IPS-11a (cell line): ENCODE data around the gene PIWIL1.

Experiments
- H3K4me3 ChIP-seq: one replicate; pipeline ENCODE4 v1.5.1; 2013; ENCODE audit warnings: low read depth, low read length, control low read depth

PIWIL1 gene

DNA sequence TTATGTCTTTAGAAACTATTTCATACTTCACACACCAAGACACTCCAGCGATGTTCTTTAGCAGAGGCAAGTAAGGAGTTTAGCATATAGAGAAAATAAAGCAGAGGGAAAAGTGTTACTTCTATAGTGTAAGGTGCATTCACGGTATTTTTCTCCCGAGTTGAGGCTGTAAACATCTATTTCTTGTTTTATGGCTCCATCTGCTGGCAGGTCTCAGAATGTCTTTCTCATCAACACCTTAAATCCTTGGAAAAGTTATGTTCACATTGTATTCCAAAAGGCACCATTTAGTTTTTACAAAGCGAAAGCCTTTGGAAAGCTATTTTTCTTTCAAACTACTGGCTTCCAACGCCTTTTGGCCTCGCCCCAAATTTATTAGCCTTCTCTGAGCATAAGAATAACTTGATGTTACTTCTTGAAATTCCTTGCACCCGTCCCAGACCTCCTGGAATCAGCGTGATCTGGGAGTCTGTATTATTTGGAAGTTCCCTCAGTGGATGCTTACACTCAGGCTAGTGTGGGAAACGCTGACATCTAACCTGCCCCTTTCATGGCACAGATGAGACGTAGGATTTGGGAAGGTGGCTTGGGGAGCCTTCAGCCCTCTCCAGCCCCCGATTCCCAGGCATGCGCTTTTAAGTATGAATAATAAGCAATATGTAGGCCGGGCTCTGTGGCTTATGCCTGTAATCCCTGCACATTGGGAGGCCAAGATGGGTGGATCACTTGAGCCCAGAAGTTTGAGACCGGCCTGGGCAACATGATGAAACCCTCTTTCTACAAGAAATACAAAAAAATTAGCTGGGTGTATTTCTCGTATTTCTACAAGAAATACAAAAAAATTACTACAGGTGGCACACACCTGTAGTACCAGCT lies 1.9 kb upstream of the PIWIL1 start:
- no peak overlapping the region for H3K4me3 ChIP-seq

DNA sequence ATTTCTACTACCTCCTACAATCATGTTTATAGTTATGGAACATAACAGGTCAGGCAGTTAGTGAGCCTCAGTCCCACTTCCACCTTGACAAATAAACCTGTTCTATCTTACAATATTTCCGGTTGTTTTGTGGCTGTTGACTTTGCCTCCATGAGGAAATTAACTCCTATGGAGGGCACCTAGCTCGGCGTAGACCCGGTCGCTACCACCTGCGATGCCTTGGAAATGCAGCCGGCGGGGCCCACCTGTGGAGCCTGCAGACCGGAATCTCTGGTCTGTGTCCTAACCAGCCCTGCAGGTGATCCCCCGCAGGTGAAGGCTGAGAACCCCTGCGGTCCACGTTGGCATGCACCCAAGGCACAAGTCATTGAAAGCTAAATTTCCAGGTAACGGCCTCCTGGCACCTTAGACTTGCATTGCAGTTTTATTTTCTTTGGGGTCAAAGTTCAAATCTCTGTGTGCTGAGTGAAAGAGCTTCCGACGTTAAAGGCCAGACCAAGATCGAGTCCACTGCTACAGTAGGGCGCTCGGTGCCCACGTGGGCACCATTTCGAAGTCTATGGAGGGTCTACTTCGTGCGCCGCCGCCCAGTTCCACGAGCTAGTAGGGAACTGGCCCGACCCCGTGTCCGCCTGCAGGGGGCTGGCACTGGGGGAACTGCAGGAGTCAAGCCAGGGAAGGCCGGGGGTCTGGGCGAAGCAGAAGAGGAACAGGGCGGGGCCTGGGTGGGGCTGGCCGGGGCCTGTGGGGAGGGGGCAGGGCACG lies 782 bp upstream of the PIWIL1 start:
- no peak overlapping the region for H3K4me3 ChIP-seq

- H3K4me3 ChIP-seq, result no peak overlapping the region
These were observed 1.3 kb downstream of the PIWIL1 start for GRCh38 chr12:130338794-130339601.

GRCh38 chr12:130339951-130340350 lies 2.3 kb downstream of the PIWIL1 start:
- H3K4me3 ChIP-seq, result no peak overlapping the region

DNA sequence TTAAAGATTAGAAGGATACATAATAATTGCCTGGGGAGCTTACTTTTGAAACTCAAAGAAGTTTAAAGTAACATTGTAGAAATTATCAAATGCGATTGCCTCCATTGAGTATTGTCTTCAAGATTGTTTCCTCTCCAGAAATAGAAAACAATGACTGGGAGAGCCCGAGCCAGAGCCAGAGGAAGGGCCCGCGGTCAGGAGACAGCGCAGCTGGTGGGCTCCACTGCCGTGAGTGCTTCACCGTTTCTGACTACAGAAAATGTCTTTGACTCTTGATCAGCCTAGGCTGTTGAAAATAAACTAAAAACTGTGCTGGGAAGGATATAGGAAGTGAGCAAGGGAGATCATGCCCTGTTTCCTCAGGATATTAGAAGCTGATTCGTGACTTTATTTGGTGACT lies 4.8 kb downstream of the PIWIL1 start:
- no peak overlapping the region for H3K4me3 ChIP-seq

DNA sequence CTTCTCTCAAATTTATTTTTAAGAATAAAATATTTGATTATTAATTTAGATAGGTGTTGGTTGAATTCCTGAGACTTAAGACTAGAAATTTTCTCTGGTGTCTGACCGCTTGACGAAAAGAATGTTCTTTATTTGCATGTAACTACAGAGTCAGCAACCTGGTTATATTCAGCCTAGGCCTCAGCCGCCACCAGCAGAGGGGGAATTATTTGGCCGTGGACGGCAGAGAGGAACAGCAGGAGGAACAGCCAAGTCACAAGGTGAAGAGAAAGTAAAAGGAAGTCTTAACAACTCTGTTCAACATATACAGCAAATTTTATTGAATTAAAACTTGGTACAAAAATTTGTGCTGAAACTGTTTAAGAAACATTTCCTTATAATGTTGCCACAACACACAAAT lies 5.2 kb downstream of the PIWIL1 start:
- H3K4me3 ChIP-seq, result no peak overlapping the region

DNA sequence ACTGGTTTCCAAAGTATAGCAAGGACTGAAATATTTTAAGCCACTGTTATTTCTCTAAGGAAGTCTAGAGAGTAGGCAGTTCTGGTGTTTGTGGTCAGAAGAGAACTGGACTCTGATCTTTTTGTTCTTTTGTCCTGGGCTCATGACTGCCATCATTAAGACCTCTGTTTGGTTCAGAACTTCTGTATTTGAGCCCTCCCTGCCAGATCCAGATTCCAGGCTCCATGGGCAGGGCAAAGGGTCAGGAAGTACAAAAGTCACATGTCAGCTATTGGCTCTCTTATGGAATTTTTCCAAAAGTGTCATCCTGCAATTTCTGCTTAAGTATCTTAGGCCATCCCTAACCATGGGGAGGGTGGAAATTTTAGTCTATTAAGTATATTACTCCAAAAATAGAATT lies 6.8 kb downstream of the PIWIL1 start:
- no peak overlapping the region for H3K4me3 ChIP-seq

GRCh38 chr12:130345292-130345691 lies 7.6 kb downstream of the PIWIL1 start:
- no peak overlapping the region for H3K4me3 ChIP-seq

DNA sequence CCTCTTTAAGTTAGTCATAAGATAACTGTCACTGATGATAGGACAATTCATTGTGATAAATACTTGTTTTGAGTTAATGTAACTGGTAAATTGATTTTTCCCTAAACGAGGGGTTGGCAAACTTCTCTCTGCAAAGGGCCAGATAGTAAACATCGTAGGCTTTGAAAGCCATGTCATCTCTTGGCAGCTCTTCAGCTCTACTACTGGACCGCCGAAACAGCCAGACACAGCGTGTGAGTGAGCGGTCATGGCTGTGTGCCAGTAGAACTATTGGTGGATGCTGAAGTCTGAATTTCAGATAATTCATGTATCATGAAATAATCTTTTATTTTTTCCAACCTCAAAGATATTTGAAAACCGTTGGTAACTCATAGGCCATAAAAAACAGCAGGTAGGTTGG lies 9.9 kb downstream of the PIWIL1 start:
- H3K4me3 ChIP-seq, result no peak overlapping the region

- no peak overlapping the region for H3K4me3 ChIP-seq
These were observed 13.0 kb downstream of the PIWIL1 start for GRCh38 chr12:130350715-130351114.

DNA sequence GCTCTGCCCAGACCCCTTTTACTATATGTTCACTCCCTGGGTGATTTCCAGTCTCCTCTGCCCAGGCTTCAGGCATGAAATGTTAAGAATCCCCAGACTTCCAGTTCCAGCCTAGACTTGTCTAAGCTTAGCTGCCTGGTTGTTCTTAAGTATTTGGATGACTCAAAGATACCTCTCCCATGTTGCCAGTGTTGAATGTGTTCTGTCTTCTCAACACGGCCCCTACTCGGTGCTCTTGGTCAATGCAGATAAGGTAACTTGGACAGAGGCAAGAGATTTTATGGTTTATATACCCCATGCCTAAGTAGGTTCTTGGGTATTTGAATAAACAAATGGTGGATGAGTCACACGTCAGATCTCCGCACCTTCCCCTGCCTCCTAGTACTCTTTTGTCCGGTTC lies 13.6 kb downstream of the PIWIL1 start:
- no peak overlapping the region for H3K4me3 ChIP-seq

GRCh38 chr12:130353081-130353480 lies 15.4 kb downstream of the PIWIL1 start:
- no peak overlapping the region for H3K4me3 ChIP-seq

DNA sequence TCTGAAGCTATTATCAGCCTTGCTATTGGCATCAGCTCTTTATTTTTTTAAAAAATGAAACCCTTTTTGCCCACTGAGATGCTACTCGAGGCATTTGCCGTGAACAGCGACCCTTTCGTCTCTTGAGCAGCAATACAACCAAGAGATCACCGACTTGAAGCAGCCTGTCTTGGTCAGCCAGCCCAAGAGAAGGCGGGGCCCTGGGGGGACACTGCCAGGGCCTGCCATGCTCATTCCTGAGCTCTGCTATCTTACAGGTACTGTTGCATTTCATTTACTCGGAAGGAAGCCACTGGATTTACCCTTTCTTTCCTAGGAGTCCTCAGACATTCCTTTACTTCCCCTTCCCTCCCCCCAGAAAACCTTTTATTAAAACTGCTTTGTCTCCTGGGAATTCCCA lies 16.7 kb downstream of the PIWIL1 start:
- no peak overlapping the region for H3K4me3 ChIP-seq

DNA sequence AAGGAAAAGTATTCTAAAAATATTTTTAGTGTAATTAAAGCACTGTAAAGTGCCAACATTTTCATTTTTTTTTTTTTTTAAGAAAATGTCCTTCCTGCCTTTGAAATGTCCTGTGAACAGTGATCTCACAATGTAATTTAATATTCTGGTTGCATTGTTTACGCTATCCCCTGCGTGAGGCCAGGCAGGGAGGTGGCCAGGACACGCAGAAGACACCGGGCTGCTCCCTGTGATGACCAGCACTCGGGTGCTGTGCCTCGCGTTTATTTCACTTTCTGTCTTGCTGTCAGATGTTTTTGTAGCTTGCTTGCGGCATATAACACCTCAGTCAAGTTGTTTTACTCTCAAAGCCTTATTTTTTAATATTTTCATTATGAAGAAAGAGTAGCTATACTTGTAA lies 18.5 kb downstream of the PIWIL1 start:
- H3K4me3 ChIP-seq, result no peak overlapping the region

DNA sequence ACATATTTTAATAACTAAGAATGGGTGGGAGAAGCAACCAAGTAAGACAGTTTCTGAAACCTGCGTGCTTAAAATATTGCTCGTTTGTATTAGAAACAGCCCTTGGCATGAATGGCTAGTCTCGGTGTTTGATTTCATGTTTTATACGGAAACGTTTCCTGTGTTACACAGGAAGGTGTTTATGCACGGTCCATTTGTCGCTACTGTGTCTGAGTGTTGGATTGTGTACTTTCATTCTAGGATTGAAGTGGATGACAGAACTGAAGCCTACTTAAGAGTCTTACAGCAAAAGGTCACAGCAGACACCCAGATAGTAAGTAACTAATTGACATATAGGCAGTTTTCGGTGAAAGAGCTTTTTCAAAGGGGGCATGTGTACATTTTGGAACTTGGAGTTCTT lies 19.6 kb downstream of the PIWIL1 start:
- H3K4me3 ChIP-seq, result no peak overlapping the region

DNA sequence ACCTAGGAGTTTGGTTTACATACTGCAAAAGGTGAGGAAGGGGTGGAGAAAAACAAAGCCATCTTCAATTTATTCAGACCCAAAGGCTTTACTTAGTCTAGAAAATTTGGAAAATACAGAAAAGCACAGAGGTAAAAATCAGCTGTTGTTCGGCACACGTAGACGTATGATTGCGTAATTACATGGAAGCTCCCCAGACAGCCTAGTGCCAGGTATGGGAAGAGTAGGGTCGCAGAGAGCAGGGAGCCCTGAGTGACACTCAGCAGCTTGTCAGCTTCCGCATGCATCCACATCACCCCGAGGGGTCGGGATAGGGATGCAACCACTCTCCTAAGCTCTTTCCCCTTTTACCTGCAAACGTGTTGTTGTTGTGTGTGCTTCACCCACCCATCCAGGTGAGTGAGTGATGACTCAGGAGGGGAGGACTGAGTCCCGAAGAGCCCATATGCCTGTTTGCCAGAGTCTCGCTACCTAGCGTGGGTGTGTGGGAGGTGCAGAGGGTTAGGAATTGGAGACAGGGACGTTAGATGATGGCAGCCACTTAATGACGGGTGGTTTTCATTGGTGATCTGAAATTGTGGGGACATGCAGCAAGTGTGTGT lies 20.1 kb downstream of the PIWIL1 start:
- H3K4me3 ChIP-seq, result no peak overlapping the region

GRCh38 chr12:130362060-130362459 lies 24.4 kb downstream of the PIWIL1 start:
- no peak overlapping the region for H3K4me3 ChIP-seq

GRCh38 chr12:130364578-130364977 lies 26.9 kb downstream of the PIWIL1 start:
- no peak overlapping the region for H3K4me3 ChIP-seq

- H3K4me3 ChIP-seq, result no peak overlapping the region
These were observed 28.5 kb downstream of the PIWIL1 start for GRCh38 chr12:130366159-130366558.

- H3K4me3 ChIP-seq, result no peak overlapping the region
These were observed 29.3 kb downstream of the PIWIL1 start for GRCh38 chr12:130367003-130367402.

DNA sequence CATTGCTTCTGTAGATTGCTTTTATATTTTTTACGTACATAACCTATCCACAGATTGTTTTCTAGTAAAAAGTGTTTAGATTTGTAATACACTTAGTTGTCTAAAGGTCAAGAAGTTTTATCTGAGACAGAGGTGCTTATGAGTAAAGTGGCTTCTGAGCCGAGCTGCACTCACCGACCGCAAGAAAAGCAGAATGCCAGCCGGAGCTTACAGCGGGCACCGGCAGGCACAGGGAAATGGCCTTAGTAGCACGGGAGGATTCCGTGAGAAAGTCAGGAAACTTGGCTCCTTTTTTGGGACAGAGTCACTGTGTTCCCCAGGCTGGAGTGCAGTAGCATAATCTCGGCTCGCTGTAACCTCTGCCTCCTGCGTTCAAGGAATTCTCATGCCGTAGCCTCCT lies 29.8 kb downstream of the PIWIL1 start:
- H3K4me3 ChIP-seq, result no peak overlapping the region
